IPS-11a (cell line): ENCODE data around the gene BRF1.

Experiments used
- H3K4me3 ChIP-seq: one replicate; pipeline ENCODE4 v1.5.1; 2013; ENCODE audit warnings: low read depth, low read length, control low read depth

Gene BRF1

DNA sequence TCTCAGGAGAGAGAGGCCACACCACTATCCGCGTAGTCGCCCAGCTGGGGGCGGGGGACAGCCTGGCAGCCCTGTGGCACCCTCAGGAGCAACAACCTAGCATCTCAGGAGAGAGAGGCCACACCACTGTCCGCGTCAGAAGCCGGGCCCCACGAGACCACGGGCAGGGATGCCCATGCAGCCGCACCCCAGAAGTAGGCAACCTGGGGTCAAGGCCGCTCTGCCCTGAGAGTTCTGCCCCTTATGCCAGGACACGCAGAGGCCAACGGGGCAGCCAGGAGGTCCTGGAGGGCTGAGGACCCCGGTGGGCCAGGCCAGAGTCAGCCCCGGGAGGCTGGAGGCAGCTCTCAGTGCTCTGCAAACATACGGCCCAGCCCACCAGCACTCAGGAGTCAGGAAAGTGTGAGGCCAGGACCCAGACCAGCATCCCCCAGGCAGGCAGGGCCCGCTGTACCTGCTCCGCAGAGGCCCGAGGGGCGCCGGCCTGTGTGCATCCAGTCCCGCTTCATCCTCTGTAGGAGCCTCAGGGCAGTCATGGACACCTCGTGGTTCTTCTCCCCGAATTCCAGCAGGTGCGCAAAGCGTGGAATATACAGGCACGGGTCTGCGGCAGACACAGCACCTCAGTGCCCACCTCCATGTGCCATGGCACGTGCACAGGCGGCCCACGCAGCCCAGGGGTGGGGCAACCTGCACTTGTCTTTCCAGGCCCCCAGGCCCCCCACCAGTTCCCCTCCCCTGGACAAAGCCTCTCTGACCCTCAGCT lies 59.8 kb downstream of the BRF1 start:
- no peak overlapping the region for H3K4me3 ChIP-seq

DNA sequence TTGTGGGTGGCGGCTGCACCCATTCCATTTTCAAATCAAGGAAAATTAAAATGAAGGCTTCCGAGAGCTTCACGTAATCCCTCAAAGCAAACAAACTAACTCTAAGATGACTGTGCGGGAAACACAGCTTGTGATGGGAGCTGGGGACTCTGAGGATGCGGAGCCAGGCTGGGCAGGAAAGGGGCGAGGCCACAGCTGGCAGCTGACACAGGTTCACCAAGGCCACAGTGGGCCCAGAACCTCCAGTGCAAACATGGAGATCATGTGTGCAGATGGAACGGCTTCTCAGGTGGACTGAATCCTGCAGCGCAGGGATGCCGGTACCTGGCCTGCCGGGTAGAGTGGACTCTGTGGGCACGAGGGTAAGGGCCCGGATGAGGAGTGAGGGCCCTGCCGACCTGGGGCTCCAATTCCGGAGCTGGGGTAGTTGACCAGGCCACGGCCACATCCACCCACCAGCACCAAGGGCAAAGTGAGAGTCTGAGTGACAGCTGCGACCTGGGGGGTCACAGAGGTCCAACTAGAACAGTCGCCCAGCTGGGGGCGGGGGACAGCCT lies 71.6 kb downstream of the BRF1 start:
- H3K4me3 ChIP-seq = no peak overlapping the region

DNA sequence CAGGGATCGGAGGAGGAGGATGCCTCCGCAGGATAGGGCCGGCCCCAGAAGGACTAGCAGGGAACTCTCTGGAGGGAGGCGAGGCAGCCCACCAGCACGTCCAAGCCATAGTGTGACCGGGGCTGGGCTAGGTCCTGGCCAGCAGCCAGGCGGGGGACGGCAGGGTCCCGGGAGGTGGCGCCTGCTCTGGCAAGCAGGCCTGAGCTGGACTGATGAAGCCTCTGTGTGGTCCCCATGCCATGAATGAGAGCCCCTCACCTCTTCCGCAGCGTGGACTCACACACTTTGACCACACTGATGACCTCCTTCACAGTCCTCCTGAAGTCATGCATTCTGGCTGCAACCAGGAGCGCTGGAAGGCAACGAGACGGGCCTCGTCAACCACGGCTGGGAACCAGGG lies 72.2 kb downstream of the BRF1 start:
- no peak overlapping the region for H3K4me3 ChIP-seq

DNA sequence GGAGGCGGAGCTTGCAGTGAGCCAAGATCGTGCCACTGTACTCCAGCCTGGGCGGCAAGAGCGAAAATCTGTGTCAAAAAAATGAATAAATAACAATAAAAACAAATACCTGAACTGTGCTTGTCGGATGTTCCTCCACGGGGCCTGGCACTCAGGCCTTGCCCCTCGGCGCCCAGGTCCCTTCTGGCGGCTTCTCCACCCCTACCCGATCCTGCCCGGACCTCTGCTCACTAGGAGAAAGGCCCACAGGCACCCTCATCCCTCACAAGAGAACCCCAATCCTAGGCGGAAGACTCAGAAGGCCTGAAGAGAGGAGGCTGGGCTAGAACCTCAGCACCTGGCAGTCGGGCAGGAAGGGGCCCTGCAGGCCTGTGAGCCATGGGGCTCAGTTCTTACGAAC lies 73.5 kb downstream of the BRF1 start:
- no peak overlapping the region for H3K4me3 ChIP-seq

DNA sequence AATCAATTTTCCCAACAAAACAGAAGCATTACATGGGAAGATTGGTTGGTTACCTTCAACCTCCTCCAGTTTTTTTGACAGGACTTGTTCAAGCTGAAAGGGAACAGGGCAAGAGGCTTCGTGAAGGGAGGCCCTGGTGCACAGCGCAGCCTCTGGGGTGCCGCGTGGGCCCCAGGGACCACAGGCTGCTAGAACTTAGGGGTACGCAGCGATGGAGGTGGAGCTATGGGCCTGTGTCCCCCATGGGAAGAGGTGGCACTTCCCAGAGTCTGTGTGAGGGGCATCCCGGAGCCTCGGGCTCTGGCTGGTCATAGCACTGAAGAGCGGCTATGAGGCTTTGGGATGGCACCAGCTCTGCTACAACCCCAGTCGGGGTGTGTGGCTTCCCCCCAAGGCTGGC lies 74.6 kb downstream of the BRF1 start:
- H3K4me3 ChIP-seq = no peak overlapping the region

DNA sequence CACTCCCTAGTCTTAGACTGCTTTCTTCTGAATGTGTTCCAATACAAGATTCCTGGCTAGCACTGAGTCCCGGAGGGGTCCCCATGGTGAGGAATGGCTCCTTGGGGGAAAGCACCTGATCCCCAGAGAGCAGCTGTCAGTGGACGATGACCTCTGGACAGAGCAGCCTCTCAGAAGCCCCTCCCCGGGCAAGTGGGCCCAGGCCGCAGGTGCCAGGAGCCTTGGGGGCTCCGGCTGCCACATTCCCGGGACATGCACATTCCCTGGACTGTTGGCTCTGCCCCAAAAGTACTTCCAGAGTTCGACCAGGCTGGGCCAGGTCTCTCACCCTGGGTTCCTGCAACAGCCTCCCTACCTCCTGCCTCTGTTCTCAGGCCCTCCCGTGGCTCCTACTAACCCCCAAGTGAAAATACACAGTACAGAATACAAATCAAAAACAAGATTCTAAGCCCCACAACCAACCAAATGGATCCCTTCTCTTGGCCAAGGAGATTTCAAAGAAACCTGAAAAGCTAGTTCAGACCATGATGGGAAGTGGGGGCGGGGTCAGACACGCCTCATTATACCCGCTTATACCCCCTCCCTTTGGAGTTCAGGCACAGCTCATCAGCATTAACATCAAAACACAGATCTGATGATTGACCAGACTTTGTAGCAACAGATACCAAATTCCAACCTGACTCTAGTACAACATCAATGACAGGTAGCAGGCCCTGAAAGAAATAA lies 75.8 kb downstream of the BRF1 start:
- H3K4me3 ChIP-seq = no peak overlapping the region

DNA sequence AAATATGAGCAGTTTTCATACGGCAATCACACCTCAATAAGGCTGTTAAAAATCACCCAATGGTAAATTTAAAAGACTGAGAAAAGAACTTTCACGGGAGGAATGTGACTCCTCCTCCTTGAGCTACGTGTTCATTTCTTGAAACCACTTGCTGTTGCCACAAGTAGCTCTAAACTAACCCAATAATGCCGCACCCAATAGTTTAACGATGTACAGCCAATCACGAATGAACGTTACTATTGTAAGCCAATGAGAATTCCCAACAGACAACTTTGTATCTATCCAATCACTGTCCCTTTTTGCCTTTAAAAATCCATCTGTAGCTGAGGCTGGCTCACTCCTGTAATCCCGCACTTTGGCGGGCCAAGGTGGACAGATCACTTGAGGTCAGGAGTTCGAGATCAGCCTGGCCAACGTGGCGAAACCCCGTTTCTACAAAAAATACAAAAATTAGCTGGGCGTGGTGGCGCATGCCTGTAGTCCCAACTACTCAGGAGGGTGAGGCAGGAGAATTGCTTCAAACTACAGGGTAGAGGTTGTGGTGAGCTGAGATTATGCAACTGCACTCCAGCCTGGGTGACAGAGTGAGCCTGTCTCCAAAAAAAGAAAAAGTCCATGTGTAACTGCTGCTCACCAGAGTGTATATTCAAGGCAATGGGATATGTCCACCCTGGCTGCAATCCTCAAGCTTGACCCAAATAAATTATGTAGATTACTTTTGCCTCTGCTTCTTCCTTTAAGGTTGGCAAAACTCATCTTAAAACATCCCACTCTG lies 76.8 kb downstream of the BRF1 start:
- H3K4me3 ChIP-seq = no peak overlapping the region

DNA sequence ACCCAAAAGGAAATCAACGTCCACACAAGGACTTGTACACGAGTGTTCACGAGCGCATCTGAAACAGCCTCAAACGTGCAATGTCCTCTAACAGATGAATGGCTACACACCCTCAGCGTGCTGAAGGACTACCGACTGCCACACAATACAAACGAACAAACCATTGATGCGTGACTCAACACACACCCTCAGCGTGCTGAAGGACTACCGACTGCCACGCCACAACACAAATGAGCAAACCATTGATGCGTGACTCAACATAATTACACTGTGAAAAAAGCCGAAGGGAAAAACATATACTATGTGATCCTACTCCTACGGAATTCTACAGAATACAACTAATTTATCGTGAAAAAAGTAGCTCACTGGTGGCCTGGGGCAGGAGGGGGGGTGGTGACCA lies 77.5 kb downstream of the BRF1 start:
- H3K4me3 ChIP-seq = no peak overlapping the region

DNA sequence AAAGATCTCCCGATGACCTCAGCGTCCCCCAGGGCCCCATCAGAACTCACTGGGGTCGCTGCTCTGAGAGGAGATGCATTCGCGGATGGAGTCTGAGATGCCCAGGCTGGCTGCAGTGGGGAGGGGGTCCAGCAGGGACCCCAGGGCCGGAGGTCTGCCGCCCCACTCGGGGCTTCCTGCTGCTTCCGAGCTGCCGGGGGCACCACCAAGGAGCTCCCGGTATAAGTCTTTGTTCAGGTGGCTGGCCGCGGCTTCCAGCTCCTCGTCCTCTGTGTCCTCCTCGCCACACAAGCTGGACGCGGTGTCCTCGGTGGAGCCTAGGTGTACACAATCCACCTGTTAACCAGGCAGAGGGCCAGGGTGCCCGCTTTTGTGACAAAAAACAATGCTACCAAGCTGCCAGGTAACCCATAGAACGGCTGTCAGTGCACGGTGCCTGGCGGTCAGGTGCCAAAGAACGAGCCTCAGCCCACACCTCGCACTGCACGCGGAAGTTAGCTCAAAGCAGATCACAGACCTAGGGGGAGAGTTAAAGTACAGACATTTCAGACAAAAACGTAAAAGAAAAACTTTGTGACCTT lies 79.1 kb downstream of the BRF1 start:
- H3K4me3 ChIP-seq = no peak overlapping the region

DNA sequence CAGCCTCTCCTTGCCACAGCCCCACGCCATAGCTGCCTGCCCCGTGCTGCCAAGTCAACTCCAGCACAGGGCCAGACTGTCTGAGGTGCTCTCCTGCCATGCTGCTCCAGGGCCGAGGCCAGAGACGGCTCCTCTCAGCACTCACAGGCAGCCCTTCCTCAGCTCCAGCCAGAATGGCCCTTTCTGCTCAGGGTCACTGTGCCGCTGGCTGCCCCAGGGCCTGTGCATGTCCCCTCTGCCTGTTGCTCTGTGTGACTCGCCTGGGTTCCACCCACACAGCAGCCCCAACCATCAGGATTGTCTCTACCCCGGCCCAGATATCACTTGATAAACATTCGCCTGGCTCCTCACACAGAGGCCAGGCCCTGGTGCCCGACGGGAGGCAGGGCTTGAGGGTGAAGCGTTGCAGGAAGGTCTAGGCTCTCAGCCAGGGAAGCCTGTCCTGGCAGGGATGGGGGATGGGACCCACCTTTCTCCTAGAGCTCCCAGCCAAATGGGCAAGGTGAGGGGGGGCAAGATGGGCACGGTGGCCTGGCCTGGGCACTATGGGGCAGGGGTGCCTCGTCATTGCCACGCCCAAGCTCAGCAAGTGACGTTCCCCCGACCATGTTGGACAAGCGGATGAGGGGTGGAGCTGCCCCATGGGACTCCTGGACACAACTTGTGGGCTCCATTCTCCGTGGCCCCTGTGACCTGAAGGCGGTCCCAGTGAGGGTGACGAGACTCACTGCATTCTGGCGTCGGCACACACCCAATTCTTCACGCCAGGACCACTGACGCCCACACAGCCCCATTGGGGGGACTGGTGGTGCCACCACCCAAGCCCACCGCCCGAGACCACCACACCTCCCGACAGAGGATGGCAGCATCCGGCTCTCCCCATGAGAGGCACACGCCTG lies 79.9 kb downstream of the BRF1 start:
- H3K4me3 ChIP-seq = no peak overlapping the region

DNA sequence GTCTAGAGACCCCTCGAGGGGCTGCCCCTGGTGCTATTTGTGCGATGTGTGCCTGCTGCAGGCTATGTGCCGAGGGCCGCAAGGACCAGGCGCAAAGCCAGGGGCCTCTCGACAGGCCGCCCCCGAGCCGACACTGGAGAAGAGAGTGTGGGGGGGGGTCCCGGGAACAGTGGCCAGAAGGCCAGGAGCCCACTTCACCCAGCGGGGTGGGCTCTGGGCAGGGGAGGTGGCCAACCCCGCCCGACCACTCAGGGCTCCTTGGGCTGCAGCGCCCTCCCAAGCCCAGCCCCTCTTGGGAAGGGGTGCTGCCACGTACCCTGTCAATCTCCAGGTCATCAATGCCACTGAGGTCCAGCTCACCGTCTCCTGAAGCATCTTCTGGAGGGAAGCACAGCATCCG lies 81.0 kb downstream of the BRF1 start:
- no peak overlapping the region for H3K4me3 ChIP-seq

DNA sequence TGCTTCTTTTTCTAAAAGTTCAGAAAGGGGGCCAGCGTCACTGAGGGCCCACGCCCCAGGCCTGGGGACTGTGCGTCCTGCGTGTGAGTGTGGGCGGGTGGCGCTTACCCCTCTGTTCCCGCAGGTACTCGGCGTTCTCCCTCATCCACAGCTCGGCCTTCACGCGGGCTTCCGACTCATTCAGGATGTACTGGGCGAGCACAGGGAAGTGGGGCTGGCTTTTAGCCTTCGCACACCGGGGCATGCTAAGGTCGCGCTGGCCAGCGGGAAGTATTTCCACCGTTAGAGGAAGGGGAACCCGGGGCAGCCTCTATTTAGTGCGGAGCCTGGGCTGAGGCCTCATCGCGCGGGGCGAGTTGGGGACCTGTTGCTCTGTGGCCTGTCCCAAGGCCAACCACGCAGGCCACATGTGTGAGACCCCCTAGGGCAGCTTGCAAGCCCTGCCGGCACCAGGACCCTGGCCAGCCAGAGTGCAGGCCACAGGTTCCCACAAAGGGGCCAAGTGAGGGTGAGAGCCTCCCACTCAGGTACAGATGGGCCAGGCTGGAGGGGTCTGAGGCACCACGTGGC lies 81.7 kb downstream of the BRF1 start:
- no peak overlapping the region for H3K4me3 ChIP-seq

DNA sequence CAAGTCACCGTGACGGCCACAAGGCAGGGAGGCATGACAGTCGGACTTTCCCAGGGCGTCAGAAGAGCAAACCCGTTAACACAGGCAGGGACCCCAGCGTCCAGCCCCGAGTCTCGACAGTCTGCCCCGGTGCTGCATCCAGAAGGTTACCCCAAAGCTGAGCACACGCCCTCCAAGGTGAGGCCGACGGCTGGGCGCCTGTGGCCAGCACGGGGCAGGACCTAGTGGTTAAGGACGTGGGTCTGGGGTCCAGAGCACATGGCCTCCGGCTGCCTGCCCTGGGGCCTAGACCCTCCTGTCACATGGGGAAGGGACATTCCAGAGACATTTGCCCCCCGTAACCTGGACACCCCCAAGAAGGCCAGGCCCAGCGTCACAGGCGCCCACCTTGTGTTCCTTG lies 82.2 kb downstream of the BRF1 start:
- no peak overlapping the region for H3K4me3 ChIP-seq

DNA sequence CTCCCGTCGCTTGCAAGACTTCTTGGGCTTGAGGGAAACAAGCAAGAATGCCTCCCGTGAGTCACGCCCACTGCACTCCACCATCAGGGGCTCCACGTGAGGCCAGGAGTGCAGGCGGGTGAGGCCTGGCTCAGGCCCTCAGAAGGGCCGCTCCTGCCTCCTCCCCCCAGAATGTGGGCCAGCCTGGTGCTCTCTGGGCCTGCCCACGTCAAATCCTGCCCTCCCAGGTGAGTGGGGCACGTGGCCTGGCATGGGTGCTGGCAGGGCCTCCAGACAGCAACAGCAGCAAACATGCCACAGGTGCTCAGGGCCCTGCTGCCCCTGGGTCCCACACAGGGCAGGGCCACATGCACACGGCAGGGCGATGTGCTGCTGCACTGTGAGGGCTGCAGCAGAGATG lies 83.0 kb downstream of the BRF1 start:
- H3K4me3 ChIP-seq = no peak overlapping the region

DNA sequence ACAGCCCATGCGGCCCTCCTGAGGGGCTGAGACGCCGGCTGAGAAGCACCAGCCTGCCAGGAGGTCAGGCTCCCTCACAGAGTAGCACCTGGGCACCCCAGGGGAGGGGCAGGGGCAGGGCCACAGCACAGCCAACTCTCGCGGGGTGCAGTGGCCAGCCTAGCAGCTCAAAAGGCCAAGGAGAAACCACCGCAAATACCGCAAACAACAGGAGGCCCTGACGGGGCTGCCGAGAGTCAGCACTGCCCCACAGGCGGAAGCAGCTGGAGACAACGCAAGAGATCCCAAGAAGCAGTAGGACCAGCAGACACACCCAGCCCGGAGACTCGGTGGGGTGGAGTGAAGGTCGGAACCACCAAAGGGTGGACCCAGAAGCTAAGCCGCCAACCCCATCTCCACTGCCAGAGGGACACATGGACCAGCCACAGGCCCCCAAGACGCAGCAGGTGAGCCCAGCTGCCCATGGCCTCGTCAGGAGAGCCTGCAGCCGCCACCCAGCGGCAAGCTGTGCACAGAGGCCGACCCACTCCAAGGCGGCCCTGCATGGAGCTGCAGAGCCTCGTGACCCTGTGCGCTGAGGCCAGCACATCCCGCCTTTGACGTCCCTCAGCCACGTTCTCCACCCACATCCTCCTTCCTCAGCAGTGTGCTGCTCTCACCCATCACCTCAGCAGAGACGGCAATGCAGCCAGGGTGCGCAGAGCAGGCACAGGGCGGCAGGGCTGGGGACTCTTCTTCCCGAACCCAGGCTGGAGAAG lies 84.1 kb downstream of the BRF1 start:
- no peak overlapping the region for H3K4me3 ChIP-seq

DNA sequence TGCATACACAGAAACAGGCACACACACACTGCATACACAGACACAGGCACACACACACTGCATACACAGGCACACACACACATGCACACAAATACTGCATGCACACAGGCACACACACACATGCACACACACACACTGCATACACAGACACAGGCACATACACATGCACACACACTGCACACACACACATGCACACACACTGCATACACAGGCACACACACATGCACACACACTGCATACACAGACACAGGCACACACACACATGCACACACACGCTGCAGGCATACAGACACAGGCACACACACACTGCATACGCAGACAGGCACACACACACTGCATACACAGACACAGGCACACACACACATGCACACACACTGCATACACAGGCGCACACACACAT lies 85.2 kb downstream of the BRF1 start:
- H3K4me3 ChIP-seq = no peak overlapping the region

DNA sequence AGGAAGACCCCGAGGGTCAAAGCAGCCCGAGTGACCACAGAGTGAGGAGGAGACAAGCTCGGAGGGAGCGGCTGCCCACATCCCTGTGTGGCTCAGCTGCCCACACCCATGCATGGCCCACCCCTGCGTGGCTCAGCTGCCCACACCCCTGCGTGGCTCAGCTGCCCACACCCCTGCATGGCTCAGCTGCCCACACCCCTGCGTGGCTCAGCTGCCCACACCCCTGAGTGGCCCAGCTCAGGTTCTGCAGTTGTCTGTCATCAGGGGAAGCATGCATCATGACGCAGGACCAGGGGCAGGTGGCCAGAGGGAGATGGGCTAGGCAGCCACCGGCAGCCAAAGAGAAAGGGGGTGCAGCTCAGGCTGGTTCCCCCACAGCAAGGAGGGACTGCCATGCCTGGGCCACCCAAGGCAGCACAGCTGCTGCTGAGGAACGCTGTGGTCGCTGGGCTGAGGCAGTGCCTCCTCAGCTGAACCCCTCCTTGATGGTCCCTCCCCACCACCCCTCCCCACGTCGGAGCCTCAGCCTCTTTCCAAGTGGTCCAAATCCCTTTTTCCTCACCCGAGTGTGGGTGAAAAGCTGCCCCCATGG lies 86.4 kb downstream of the BRF1 start:
- H3K4me3 ChIP-seq = no peak overlapping the region

DNA sequence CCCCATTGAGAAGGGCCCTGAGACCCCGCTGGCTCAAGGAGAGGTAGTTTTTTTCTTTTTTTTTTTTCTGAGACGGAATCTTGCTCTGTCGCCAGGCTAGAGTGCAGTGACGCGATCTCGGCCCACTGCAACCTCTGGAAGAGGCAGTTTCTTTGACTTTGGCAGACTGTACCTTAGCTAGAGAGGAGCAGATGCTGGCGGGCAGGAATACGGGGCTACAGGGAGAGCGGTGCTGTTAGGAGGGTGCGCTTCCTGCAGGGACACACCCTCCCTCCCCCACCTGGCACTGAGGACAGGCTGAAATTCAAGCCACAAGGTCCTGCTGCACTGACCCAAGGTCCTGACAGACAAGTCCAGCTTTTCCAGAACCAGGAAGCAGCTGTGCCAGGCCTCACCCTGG lies 87.4 kb downstream of the BRF1 start:
- no peak overlapping the region for H3K4me3 ChIP-seq
